Fibroblast of skin of abdomen (primary cell): ENCODE results near the gene ACTRT2.

Source experiments
- DNase-seq: peaks from one replicate; pipeline ENCODE4 v3.0.0-alpha.2; 2013

Gene ACTRT2

GRCh38 chr1:2983706-2984398 lies 37.4 kb upstream of the ACTRT2 start:
- DNase-seq: no peak

DNA sequence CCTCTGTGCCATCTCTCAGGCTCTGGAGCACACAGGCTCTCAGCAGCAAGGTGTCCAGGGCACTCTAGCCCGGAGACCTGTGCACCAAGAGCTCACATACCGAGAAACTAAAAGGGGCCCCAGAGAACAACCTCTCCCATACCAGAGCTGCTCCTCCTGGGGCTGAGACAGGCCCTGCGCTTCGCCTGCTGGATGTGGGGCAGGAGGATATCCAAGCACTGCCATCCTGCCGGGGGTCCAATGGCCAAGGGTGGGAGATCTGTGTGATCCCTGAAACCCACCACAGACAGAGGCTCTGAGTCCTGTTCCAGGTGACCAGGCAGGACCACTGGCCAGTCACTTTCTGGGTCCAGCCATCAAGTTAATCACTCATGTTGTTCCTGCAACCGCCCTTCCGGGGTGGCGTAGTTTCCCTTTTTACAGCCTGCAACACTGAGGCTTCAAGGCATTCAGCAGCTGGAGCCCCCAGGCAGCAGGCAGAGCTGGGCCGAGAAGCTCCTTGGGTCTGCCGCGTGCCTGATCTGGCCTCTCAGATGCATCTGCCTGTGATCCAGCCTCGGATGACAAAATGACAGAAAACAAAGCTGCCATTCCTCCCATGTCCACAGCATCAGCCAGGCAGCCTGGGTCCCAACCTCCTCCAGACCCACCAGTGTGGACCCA lies 36.7 kb upstream of the ACTRT2 start:
- DNase-seq: no peak

- DNase-seq: peak; percentile 24
Observed at GRCh38 chr1:2985067-2985561, 36.2 kb upstream of the ACTRT2 start.

DNA sequence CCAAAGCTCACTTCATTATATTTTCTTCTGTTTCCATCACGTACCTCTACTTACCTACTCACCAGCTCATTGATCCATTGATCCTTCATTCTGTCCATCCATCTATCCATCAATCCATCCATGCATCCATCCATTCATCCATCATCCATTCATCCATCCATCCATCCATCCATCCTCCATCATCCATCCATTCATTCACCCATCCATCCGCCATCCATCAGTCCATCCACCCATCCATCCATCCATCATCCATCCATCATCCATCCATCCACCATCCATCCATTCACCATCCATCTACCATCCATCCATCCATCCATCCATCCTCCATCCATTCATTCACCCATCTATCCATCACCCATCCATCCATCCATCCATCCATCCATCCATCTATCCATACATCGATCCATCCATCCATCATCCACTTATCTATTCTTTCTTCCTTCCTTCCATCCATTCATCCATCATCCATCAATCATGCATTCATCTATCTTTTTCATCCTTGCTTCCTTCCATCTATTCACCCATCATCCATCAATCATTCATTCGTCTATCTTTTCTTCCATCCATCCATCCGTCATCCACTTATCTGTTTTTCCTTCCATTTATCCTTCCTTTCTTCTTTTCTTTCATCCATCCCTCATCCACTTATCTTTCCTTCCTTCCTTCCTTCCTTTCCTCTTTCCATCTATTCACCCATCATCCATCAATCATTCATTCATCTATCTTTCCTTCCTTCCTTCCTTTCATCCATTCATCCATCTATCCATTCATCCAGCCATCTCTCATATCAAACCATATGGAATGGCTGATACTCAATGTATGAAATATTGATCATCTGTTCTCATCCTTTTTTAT lies 35.3 kb upstream of the ACTRT2 start:
- DNase-seq: no peak

DNA sequence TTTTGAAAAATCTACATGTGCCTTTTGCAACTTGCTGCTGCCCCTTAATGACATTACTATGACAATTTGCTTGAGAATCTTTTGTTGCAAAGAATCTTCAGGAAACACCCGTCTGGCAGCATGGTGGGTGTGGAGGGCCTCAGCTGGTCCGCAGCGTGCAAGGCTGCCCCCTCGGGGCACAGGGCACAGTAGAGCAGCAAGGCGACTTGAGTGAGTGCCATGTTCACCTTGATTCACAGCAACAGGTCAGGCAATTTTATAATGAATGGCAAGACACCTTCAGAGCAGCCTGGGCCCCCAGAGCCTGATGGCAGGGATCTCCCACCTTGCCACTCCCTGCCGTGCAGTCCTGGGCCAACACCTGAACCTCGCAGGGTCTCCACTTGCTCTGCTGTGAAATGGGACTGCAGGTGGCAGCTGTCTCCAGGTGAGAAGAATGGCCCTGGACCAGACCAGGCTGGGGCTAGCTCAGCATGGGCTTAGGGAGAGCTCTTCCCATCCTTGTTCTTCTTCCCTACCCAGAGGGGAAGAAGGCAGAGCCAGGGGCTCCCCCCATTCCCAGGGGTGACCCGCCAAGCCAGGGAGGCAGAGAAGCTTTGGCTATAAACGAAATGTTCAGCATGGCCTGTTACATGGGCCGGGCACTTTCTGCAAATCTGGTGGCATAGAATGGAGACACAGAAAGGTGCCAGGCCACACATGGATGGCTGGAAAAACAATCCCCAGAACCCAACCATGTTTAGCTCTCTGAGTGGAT lies 34.5 kb upstream of the ACTRT2 start:
- no peak for DNase-seq

- DNase-seq: no peak
Observed at GRCh38 chr1:2987773-2988172, 33.5 kb upstream of the ACTRT2 start.

DNA sequence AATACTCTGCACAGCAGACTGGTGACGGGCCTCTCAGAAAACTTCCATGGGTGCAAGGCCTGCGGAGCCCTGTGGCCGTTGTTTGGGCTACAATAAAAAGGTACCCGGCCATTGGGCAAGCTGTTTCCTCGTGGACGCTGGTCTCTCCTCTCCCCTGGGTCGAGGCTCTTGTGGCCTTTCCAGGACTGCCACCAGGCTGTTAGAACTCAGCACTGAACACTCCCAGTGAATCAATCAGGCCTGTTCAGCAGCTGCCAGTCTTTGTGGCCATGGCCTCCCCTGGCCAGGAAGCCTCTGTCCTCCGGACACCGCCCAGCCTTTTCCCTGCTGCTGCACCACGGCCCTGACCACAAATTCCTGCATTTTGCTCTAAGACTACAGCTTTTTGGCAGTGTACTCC lies 33.0 kb upstream of the ACTRT2 start:
- DNase-seq: no peak

DNA sequence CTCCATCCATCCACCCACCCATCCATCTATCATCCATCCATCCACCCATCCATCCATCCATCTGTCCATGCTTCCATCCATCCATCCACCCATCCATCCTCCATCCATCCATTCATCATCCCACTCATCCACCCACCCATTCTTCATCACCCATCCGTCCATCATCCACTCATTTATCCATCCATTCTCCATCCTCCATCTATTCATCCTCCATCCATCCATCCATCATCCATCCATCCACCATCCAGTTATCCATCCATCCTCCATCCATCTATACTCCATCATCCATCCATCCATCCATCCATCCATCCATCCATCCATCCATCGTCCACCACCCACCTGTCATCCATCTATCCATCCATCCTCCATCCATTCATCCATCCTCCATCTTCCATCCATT lies 32.1 kb upstream of the ACTRT2 start:
- no peak for DNase-seq

DNA sequence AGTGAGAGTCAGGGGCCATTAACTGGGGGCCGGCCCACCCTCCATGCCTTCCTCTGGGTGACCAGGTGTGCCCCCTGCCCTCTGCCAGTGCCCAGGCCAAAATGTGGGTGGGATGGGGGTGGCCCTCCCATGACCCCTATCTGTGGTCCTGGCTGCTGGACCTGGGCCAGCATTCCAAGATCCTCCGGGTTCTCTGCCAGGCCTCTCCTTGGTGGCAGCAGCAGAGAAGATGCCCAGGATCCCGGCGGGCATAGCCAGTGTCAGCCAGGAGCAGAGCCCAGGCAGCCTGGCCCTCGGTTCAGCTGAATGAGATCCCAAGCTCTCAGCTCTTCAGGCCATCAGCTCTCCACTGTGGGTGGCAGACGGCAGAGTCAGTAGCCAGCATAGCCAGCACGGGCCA lies 31.3 kb upstream of the ACTRT2 start:
- no peak for DNase-seq

- no peak for DNase-seq
Observed at GRCh38 chr1:2990376-2991115, 30.7 kb upstream of the ACTRT2 start.

GRCh38 chr1:2991753-2992495 lies 29.3 kb upstream of the ACTRT2 start:
- no peak for DNase-seq

GRCh38 chr1:2998503-2999100 lies 22.7 kb upstream of the ACTRT2 start:
- DNase-seq: no peak

- DNase-seq: no peak
Observed at GRCh38 chr1:2999138-2999537, 22.1 kb upstream of the ACTRT2 start.

DNA sequence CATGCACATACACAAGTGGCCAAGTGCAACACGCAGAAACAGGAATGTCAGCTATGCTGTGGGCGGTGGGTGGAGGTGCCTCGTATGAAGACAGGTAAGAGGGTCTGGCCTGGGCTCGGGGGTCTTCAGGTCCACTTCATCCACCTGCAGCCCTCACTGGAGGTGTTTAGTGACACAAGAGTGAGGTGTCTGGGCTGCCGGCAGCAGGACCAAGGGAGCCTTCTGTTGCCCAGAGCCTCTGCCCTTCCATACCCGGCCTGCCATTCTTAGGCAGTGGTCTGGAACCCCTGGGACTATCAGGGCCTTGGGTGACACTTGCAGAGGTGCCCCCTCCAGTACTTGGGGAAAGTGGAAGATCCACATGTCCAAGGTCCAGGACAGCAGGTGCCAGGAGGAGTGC lies 21.7 kb upstream of the ACTRT2 start:
- no peak for DNase-seq

DNA sequence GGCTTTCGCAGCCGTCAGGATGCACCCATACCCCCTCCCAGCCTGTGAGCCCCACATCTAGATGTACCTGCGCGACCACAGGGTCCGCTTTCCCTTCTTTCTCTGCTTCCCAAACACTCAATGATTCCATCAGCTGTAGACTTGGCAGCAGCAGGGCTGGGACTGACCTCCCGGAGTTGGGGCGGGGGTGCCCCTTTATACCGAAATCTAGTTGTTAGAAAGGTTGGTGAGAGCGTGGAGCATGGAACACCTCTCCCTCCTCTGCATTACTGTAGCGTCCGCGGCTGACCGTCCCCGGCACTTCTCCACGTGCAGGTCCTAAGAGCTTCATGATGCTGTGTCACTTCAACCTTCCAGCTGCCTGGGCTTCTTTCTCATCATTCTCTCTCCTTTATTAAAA lies 21.1 kb upstream of the ACTRT2 start:
- DNase-seq: no peak

- DNase-seq: no peak
Observed at GRCh38 chr1:3000671-3001470, 20.4 kb upstream of the ACTRT2 start.

GRCh38 chr1:3001471-3002348 lies 19.6 kb upstream of the ACTRT2 start:
- DNase-seq: no peak

- no peak for DNase-seq
Observed at GRCh38 chr1:3002349-3003038, 18.8 kb upstream of the ACTRT2 start.
